Measurements from ENCODE around the gene ZCCHC24. TPM values are rescaled to one million over a fixed set of nuclear protein-coding genes. Genes with fewer than 3 reads are reported as not detected.

The ZCCHC24 gene
- total RNA-seq, 1 donor from 2014 or later, result 1.6 TPM

- Mint-ChIP-seq H3K9me3 (ENCODE audit: low read depth) (no peaks in the 10 kb centered on the region), H3K4me3 (ENCODE audit: low read depth) (no peak overlapping the region), H3K27ac (no peak overlapping the region), H3K4me1 (ENCODE audit: low read depth) (peaks cover 16% of the 10 kb centered on the region), H3K36me3 (ENCODE audit: insufficient read depth) (no peaks in the 10 kb centered on the region), H3K27me3 (peaks cover 26% of the 10 kb centered on the region)
- no peak for DNase-seq (ENCODE audit: low spot score, unreplicated experiment)
- TF ChIP-seq CTCF (IDR thresholded peaks at IDR 0.05; ENCODE audit: unreplicated experiment), result no peak
These were observed 40.0 kb downstream of the ZCCHC24 start for GRCh38 chr10:79405221-79405994.

- no peak for TF ChIP-seq CTCF (IDR thresholded peaks at IDR 0.05; ENCODE audit: unreplicated experiment)
- Mint-ChIP-seq H3K36me3 (ENCODE audit: insufficient read depth) (no peaks in the 10 kb centered on the region), H3K4me3 (ENCODE audit: low read depth) (no peak overlapping the region), H3K27me3 (peaks cover 22% of the 10 kb centered on the region), H3K4me1 (ENCODE audit: low read depth) (peaks cover 16% of the 10 kb centered on the region), H3K9me3 (ENCODE audit: low read depth) (no peaks in the 10 kb centered on the region), H3K27ac (no peak overlapping the region)
- no peak for DNase-seq (ENCODE audit: low spot score, unreplicated experiment)
These were observed 40.7 kb downstream of the ZCCHC24 start for GRCh38 chr10:79404690-79405131.

GRCh38 chr10:79404231-79404609, 41.2 kb downstream of the ZCCHC24 start:
- Mint-ChIP-seq H3K27ac (no peak overlapping the region), H3K4me1 (ENCODE audit: low read depth) (peaks cover 18% of the 10 kb centered on the region), H3K9me3 (ENCODE audit: low read depth) (no peaks in the 10 kb centered on the region), H3K36me3 (ENCODE audit: insufficient read depth) (no peaks in the 10 kb centered on the region), H3K4me3 (ENCODE audit: low read depth) (no peak overlapping the region), H3K27me3 (peaks cover 25% of the 10 kb centered on the region)
- no peak for TF ChIP-seq CTCF (IDR thresholded peaks at IDR 0.05; ENCODE audit: unreplicated experiment)
- DNase-seq (ENCODE audit: low spot score, unreplicated experiment), result no peak

GRCh38 chr10:79403441-79404230, 41.8 kb downstream of the ZCCHC24 start:
- Mint-ChIP-seq H3K9me3 (ENCODE audit: low read depth) (no peaks in the 10 kb centered on the region), H3K27me3 (peaks cover 20% of the 10 kb centered on the region), H3K27ac (no peak overlapping the region), H3K36me3 (ENCODE audit: insufficient read depth) (no peaks in the 10 kb centered on the region), H3K4me1 (ENCODE audit: low read depth) (peaks cover 18% of the 10 kb centered on the region), H3K4me3 (ENCODE audit: low read depth) (no peak overlapping the region)
- DNase-seq (ENCODE audit: low spot score, unreplicated experiment), result no peak
- no peak for TF ChIP-seq CTCF (IDR thresholded peaks at IDR 0.05; ENCODE audit: unreplicated experiment)

GRCh38 chr10:79402951-79403350, 42.5 kb downstream of the ZCCHC24 start:
- no peak for DNase-seq (ENCODE audit: low spot score, unreplicated experiment)
- peaks cover 17% of the 10 kb centered on the region for H3K27me3 Mint-ChIP-seq
- H3K4me1 Mint-ChIP-seq (ENCODE audit: low read depth), result peaks cover 18% of the 10 kb centered on the region
- no peaks in the 10 kb centered on the region for H3K9me3 Mint-ChIP-seq (ENCODE audit: low read depth)
- no peaks in the 10 kb centered on the region for H3K36me3 Mint-ChIP-seq (ENCODE audit: insufficient read depth)
- no peak for TF ChIP-seq CTCF (IDR thresholded peaks at IDR 0.05; ENCODE audit: unreplicated experiment)
- no peak overlapping the region for H3K4me3 Mint-ChIP-seq (ENCODE audit: low read depth)
- H3K27ac Mint-ChIP-seq, result no peak overlapping the region

Data from progenitor cell of endocrine pancreas (in vitro differentiated cells).